HTR-8/SVneo (cell line): Measurements from ENCODE around the gene USP30.

Experiments
- DNase-seq: peaks from one replicate; pipeline ENCODE4 v3.0.0; 2011; ENCODE audit warnings: low spot score, mixed read lengths; ENCODE audit not compliant: insufficient read length
- FAIRE-seq: peaks from 2 replicates; lab custom pipeline; 2011; peaks lifted over from hg19 to GRCh38; lab: Jason Lieb, UNC

USP30 gene

GRCh38 chr12:109092497-109093021, 40.2 kb downstream of the USP30 start:
- no peak for FAIRE-seq

DNA sequence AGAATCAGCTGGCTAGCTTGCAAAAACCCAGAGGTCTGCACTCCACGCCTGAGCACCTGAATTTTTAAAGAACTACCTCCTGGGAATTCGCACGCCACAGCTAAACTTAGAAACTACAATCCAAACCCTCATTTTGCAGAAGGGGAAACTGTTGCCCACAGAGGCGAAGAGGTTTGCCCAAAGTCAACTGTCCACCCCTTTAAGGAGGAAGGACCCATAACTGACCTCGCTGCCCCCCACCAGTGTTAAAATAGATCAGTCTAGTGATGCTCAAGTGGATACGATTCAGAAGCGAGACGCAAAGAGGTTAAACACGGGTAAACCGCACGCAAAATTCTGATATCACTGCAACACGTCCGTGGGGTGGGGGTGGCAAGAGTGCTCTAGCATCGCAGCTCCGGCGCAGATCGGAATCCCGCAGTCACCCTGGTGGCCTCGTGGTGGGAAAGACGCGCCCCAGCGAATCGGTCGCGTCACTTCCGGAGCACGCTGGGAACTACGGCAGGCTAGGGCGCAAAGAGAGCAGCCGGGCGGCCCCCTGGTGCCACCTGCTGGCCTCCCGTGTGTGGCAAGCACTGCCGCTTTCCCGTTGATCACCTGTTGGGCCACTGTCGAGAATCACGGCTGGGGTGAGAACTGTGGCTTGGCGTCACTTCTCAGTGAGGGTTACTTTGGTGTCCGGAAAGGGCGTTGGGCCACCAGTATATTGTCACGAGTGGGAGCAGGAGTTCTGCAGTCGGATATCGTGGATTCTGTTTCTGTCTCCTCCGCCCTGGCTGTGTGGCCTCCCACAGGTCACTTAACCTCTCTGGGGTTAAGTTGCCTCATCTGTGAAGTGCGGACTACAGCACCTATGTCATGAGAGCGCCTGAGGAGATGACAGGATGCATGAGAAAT, 40.9 kb downstream of the USP30 start, which contains the start of gene ALKBH2:
TSS of gene ALKBH2 (minus strand) at position 451 of the 897 bp plus-strand sequence. CDS start 686 bp downstream, outside the sequence.
- peak; percentile 86 for FAIRE-seq
- peak; percentile 94 for DNase-seq

More at GRCh38 chr12:109092497-109093021, 40.2 kb downstream of the USP30 start:
- no peak for DNase-seq

GRCh38 chr12:109097140-109097434, 44.7 kb downstream of the USP30 start:
- FAIRE-seq, result no peak
- no peak for DNase-seq

GRCh38 chr12:109097435-109098182, 45.2 kb downstream of the USP30 start, which contains the start of gene UNG:
TSS of gene UNG (plus strand) at chr12:109097597. CDS start at chr12:109097680, 83 bp downstream.
- FAIRE-seq (peak; percentile 62), DNase-seq (peak; percentile 95)

DNA sequence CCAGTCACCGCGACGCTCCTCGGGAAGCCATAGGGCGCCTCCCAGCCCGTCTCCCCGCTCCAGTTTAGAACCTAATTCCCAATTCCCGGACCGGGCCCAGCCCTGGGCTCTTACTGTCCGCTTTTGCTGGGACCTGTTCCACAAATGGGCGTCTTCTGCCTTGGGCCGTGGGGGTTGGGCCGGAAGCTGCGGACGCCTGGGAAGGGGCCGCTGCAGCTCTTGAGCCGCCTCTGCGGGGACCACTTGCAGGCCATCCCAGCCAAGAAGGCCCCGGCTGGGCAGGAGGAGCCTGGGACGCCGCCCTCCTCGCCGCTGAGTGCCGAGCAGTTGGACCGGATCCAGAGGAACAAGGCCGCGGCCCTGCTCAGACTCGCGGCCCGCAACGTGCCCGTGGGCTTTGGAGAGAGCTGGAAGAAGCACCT, 45.8 kb downstream of the USP30 start:
- DNase-seq (no peak), FAIRE-seq (no peak)

GRCh38 chr12:109098651-109099050, 46.3 kb downstream of the USP30 start:
- FAIRE-seq (no peak), DNase-seq (no peak)

DNA sequence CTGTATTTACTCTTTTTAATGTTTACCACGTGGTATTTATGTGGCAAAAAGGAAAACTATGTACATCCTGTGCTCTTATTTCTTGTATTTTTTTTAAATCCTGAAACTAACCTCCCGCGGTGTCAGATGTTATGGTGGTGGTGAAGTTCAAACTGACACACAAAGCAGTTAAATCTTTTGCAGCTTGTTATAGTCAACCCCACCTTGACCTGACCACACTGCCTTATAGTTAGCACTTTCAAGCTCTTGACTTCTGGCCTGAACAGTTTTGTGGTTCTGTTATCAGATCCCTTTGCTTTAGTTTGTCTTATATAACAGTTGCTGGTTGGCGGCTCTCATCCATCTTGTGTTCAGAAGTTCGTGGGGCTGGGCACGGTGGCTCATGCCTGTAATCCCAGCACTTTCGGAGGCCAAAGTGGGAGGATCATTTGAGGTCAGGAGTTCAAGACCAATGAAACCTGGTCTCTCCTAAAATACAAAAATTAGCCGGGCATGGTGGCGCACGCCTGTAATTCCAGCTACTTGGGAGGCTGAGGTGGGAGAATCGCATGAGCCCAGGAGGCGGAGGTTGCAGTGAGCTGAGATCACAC, 47.1 kb downstream of the USP30 start:
- DNase-seq, result no peak
- peak; percentile 26 for FAIRE-seq

- no peak for DNase-seq
- FAIRE-seq, result no peak
Observed at GRCh38 chr12:109100741-109101140, 48.4 kb downstream of the USP30 start.

- DNase-seq, result no peak
- no peak for FAIRE-seq
Observed at GRCh38 chr12:109102491-109102890, 50.1 kb downstream of the USP30 start.

- FAIRE-seq, result no peak
Observed at GRCh38 chr12:109105176-109105575, 52.8 kb downstream of the USP30 start.

GRCh38 chr12:109109746-109110350, 57.5 kb downstream of the USP30 start:
- FAIRE-seq (no peak), DNase-seq (no peak)

More at GRCh38 chr12:109105176-109105575, 52.8 kb downstream of the USP30 start:
- no peak for DNase-seq

DNA sequence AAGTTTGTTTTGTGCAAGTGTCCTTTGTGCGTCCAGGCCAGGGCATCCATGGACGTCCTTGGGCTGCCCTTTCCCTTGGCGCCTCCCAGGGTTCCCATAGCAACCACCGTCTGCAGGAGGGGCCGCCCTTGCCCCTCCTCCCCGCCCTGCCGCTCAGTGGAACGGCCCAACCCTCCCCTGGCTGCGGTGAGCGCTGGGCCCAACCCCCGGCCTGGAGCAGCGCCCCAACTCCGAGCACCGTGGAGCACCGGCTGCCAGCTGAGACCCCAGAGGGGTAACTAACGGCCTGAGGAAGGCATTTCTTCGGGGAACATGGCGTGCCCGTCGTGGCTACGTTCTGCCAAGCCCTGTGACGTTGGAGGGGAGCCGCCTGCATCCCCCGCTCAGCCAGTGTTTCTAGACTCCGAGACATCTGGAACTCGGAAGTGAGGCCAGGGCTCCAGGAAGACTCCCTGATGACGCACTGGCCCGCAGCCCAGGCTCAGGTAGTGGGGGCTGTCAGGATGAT, 58.7 kb downstream of the USP30 start:
- DNase-seq (peak; percentile 79), FAIRE-seq (no peak)

- FAIRE-seq (no peak), DNase-seq (no peak)
Observed at GRCh38 chr12:109112720-109113465, 60.5 kb downstream of the USP30 start.

GRCh38 chr12:109113661-109114321, 61.4 kb downstream of the USP30 start:
- no peak for FAIRE-seq
- no peak for DNase-seq

GRCh38 chr12:109114644-109115043, 62.3 kb downstream of the USP30 start:
- FAIRE-seq, result no peak

DNA sequence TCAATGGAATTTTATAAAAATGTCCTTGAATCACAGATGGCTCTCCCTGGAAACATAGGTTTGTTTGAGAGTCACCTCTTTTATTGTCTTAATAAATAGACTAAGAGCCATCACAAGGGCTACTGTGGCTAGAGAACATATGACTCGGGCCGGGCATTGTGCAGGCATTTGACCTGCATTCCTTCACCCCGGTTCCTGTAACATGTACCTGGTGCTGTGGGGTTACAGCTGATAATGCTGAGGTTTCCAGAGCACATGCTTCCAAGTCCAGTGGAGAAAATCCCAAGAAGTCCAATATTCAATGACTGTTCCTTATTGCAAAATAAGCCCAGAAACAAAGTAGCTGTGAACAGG, 63.0 kb downstream of the USP30 start:
- FAIRE-seq (no peak), DNase-seq (no peak)

More at GRCh38 chr12:109114644-109115043, 62.3 kb downstream of the USP30 start:
- DNase-seq, result no peak

GRCh38 chr12:109115758-109116610, 63.6 kb downstream of the USP30 start, which contains the start of gene ACACB:
TSS of gene ACACB (plus strand) at chr12:109116587. CDS start at chr12:109139406, 22,819 bp downstream.
- DNase-seq (no peak), FAIRE-seq (no peak)

- no peak for DNase-seq
- FAIRE-seq, result no peak
Observed at GRCh38 chr12:109116611-109116949, 64.2 kb downstream of the USP30 start.
